HG03378 (cell line): Measurements from ENCODE around the gene LRTM2.
"Not testable (repeated sequence)": the region's sequence is repeated elsewhere in the genome, so short reads cannot be mapped to it uniquely, and the experiment has no call there.

Experiments used
- ATAC-seq: cut with Tn5 transposase; IDR thresholded peaks from one replicate; pipeline ENCODE4 v1.9.1; 2021; ENCODE audit warnings: mild to moderate bottlenecking, moderate library complexity; ENCODE audit not compliant: unreplicated experiment

LRTM2 gene

DNA sequence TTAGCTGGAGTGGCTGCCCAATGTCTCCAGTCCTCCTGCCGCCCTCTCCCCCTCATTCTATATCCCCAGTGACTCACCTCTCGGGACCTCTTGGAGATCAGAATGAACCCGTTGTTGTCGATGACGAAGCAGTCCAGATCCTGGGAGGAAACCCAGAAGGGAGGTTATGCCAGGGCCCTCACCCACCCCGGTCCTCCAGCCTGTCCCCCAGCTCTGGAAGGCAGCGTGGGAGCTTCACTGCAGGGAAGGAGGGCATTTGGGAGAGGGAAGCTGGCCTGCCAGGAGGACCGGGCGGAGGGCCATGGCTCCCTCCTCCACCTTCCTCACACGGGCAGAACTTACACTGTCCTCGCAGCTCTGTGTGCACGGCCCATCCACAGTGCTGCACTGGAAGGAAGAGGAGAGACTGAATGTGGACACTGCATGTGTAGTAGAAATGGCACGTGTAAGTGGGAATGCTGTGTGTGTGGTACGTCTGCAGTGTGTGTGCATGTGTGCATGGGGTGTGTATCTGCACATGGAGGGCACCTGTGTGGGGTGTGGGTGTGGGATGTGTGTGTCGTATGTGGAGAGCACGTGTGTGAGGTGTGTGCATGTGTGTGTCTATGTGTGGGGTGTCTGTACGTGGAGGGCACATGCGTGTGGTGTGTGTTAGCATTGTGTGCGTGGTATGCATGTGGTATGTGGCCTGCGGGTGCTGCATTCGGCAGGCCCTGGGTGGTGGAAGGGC, 10.0 kb upstream of the LRTM2 start:
- ATAC-seq: no peak

DNA sequence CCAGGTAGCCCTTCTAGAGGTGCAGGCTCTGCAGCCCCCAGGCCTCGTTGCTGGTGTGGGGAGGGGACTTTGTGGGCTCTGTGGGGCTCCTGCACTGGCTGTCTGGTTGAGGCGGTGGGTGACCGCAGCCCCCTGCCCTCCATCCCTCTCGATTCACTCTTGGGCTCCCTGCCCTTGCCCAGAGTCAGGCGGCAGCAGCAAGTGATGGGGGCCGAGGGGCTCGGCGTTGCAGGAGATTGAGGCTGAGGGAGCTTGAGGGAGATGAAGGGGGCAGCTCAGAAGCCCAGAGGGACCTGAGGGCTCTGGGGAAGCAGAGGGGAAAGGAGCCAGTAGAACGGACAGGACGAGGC, 9.5 kb upstream of the LRTM2 start:
- no peak for ATAC-seq

- ATAC-seq: no peak
These were observed 9.0 kb upstream of the LRTM2 start for GRCh38 chr12:1811281-1811947.

DNA sequence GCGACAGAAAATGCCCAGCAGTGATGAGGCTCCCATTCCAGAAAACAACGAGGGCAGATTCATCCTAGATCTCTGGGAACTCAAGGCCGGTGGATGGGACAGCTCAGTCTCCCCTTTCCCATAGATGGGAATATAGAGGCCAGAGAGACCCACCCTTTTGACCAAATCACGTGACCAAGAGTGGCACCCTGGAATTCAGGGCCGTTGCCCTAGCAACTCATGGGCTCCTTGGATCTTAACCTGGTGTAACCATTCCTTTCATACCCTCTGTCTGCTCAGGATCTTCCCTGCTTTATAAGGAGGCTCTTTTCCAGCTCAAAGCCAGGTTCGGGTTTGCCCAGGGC, 8.4 kb upstream of the LRTM2 start:
- ATAC-seq: no peak

DNA sequence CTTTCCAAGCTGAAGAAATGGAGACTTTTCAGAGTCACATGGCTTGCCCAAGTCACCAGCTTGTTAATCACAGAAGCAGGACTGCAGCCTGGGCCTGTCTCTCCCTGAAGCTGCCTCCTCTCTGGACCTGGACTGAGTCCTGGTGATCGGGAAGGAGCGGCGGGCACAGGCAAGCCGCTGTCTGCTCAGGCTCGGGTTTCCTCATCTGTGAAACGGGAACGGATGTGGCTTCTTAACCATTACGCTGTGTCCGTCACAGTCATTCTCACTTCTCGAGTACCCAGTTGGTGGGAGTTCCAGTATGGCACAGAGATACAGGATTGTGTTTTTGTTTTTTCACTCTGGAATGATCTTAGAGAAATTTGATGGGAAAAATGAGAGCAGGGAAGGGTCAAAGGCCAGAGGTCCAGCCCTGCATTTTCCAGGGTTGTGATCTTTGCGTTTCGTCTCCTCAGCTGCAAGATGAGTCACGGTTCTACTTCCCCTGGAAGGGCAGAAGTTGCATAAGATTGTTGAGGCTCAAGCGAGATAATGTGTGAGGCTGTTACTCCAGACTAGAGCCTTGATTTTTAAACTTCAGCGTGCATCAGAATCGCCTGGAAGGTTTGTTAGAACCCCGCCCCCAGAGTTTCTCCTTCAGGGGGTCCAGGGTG, 7.6 kb upstream of the LRTM2 start:
- no peak for ATAC-seq

DNA sequence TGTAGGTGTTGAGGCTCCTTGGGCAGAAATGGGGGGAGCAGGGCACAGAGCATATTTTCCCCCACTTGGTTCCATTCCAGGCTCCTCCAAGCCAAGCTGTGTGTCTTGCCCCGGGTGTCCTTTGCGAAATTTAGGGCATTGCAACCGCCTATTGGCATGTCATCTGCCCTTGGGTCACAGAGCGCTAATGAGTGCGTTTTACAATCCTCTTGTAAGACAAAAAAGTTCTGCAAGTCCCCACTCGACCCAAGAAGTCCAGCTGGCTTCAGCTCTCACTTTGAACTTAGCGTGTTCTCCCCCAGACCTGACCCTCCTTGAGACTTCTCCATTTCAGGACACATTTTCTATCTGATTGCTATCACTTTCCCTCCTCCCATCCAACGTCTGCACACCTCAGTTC, 6.1 kb upstream of the LRTM2 start:
- no peak for ATAC-seq

- no peak for ATAC-seq
These were observed 5.3 kb upstream of the LRTM2 start for GRCh38 chr12:1815108-1815507.

- no peak for ATAC-seq
These were observed 4.3 kb upstream of the LRTM2 start for GRCh38 chr12:1815814-1816729.

DNA sequence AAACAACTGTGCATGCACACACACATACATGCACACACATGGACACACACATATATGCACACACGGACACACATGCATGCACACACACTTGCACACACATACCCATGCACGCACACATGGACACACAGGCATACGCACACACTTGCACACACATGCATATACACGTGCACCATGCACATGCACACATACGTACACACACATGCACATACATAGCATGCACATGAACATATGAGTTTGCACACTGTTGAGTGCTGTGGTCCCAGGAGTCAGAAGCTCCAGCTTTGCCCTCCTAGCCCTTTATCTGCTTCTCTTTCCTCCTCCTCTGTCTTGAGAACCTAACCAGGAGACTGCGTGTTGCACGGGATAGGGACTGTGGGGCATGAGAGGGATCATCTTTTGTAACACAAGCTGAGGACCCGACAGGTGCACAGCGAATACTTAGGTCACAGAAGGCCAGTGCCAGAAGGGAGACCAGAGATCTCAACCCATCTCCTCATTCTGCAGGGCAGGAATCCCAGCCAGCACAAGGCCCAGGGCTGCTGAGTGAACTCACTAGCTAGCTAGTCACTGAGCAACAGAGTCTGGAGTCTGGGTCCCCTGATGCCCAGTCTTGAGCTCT, 3.5 kb upstream of the LRTM2 start:
- ATAC-seq: no peak

DNA sequence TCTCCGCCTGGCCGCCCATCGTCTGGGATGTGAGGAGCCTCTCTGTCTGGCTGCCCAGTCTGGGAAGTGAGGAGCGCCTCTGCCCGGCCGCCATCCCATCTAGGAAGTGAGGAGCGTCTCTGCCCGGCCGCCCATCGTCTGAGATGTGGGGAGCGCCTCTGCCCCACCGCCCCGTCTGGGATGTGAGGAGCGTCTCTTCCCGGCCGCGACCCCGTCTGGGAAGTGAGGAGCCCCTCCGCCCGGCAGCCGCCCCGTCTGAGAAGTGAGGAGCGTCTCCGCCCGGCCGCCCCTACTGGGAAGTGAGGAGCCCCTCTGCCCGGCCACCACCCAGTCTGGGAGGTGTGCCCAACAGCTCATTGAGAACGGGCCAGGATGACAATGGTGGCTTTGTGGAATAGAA, 2.4 kb upstream of the LRTM2 start:
- ATAC-seq: not testable (repeated sequence)

GRCh38 chr12:1819050-1819449, 1.3 kb upstream of the LRTM2 start:
- no peak for ATAC-seq

DNA sequence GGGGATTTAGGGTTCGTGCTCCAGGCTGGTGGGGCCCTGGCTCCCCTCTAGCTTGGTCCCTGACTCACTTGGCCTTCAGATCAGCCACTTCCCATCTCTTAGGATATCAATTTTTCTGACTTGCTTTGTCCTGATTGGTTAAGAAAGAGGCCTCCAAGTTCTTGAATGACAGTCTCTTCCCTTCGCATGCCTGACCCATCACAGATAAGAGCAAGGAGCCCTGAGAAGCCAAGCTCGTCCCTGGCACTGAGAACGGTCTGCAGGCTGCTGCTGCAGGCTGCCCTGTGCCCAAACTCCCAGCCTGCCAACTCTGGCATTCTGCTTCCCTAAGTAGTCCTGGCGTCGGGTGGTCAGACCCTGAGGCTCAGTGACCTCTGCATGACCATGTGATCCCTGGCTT, 794 bp upstream of the LRTM2 start:
- ATAC-seq: no peak

GRCh38 chr12:1820896-1821291, 529 bp downstream of the LRTM2 start:
- ATAC-seq: no peak

GRCh38 chr12:1821805-1822204, 1.4 kb downstream of the LRTM2 start:
- ATAC-seq: no peak

DNA sequence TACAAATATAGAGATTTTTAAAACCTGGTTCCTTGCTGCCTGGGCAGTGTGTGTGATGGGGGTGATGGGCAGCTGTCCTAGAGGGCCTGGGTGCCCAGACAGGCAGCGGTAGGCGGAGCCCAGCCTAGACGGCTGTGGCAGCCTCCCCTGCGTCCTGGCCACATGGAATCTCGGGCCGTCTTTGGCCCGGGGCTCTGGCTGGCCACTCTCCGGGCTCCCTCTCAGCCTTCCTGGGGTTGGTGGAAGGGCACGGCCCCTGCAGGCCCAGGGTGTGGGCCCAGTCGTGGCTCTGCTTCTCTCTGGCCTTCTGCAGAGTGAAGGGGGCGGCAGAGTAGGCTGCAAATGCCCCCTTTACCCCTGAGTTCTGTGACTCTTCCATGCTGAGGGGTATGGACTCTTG, 2.3 kb downstream of the LRTM2 start:
- no peak for ATAC-seq

DNA sequence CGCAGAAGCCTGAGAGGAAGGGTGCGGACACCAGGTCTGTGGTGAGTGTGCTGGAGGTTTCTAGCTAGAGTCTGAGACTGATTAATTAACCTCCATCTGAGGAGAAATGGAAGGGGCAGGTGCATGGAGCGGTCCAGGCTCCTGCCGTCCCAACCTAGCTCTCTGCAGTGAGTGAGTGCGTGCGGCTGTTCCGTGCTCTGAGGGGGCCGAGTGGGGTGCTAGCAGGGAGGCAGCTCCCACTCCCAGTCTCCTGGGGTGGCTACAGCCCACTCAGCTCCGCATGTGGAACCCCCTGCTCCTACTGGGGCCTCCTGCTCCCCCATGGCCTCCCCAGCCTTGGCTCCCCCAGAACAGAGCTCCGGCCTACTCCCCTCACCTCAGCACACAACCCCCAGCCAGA, 2.9 kb downstream of the LRTM2 start:
- no peak for ATAC-seq

- no peak for ATAC-seq
These were observed 5.2 kb downstream of the LRTM2 start for GRCh38 chr12:1825382-1826102.

- no peak for ATAC-seq
These were observed 6.0 kb downstream of the LRTM2 start for GRCh38 chr12:1826401-1826800.

GRCh38 chr12:1826867-1827705, 6.7 kb downstream of the LRTM2 start:
- ATAC-seq: no peak
